SK-N-MC (cell line): ENCODE results near the gene SEMA3C.

Experiments used
- EZH2 ChIP-seq: fragments of 200-600 bp; sonication (generic); IDR thresholded peaks from one replicate; pipeline ENCODE4 v1.6.1; 2017; ENCODE audit warnings: antibody characterized with exemption
- POLR2AphosphoS5 ChIP-seq: IDR thresholded peaks from 2 replicates; pipeline ENCODE4 v1.6.1; 2012; ENCODE audit warnings: mild to moderate bottlenecking, low read depth, low read length, borderline replicate concordance

DNA sequence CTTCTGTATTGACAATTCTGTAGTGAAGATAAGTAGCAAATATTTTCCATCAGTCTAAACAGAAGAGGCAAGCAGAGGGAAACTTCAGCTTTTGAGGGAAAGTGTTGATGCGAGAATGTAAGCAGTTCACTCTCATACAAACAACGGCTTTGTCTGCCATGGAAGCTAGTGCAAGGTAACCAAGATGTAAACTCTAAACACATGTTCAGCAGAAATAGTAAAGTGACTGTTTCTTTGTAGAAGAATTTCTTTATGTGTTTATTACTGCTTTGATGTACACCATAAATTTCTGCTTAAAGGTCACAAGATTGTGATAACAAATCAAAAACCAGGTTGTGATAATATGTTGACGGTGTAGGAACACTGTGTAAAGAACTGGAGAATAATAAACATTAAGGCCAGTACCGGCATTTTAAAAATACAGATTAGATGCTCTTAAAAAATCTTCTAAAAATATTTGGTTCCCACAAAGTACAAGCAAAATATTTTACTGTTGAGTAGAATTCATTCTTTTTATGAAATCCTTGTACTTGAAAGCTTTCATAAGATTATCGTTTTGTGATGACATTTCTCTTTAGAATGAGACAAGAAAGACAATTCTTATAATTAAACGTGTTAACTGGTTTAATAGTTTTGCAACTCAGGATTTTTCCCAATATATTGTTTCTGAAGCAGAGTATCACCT, 34.2 kb downstream of the SEMA3C start:
- no peak for TF ChIP-seq POLR2AphosphoS5
- TF ChIP-seq EZH2 = no peak
